Anterior cingulate cortex (tissue), 58 donors: ENCODE results near the gene NYNRIN.
"Not testable (repeated sequence)": the region's sequence is repeated elsewhere in the genome, so short reads cannot be mapped to it uniquely, and the experiment has no call there.

Source experiments
- DNase-seq, 58 donors: peaks; one replicate each; lab custom pipeline; 2025; lab: John Stamatoyannopoulos, UW

The NYNRIN gene

GRCh38 chr14:24369463-24369862 lies 29.3 kb upstream of the NYNRIN start:
- DNase-seq: no peak

- no peak for DNase-seq
Measured at GRCh38 chr14:24369907-24370687, 28.7 kb upstream of the NYNRIN start.

GRCh38 chr14:24370748-24371147 lies 28.1 kb upstream of the NYNRIN start:
- DNase-seq: no peak

GRCh38 chr14:24371605-24372004 lies 27.2 kb upstream of the NYNRIN start:
- DNase-seq: not testable (repeated sequence)

- DNase-seq: no peak
Measured at GRCh38 chr14:24372701-24373416, 25.9 kb upstream of the NYNRIN start.

GRCh38 chr14:24376448-24377070 lies 22.2 kb upstream of the NYNRIN start:
- no peak for DNase-seq

GRCh38 chr14:24377126-24377525 lies 21.7 kb upstream of the NYNRIN start:
- DNase-seq: no peak

GRCh38 chr14:24377657-24378056 lies 21.1 kb upstream of the NYNRIN start:
- DNase-seq: no peak

GRCh38 chr14:24378327-24378726 lies 20.5 kb upstream of the NYNRIN start:
- no peak for DNase-seq

GRCh38 chr14:24378981-24379906 lies 19.6 kb upstream of the NYNRIN start:
- no peak for DNase-seq

- DNase-seq: no peak
Measured at GRCh38 chr14:24379907-24380730, 18.7 kb upstream of the NYNRIN start.

GRCh38 chr14:24381363-24382063 lies 17.3 kb upstream of the NYNRIN start:
- no peak for DNase-seq

- DNase-seq: no peak
Measured at GRCh38 chr14:24382064-24382371, 16.8 kb upstream of the NYNRIN start.

GRCh38 chr14:24384169-24384568 lies 14.6 kb upstream of the NYNRIN start:
- DNase-seq: no peak

GRCh38 chr14:24385524-24385923 lies 13.3 kb upstream of the NYNRIN start:
- no peak for DNase-seq

GRCh38 chr14:24387009-24387345 lies 11.8 kb upstream of the NYNRIN start:
- DNase-seq: no peak

- not testable (repeated sequence) for DNase-seq
Measured at GRCh38 chr14:24387579-24387978, 11.2 kb upstream of the NYNRIN start.

- DNase-seq: no peak
Measured at GRCh38 chr14:24388474-24389179, 10.2 kb upstream of the NYNRIN start.
